Measurements from ENCODE around the gene SASS6.

DNA sequence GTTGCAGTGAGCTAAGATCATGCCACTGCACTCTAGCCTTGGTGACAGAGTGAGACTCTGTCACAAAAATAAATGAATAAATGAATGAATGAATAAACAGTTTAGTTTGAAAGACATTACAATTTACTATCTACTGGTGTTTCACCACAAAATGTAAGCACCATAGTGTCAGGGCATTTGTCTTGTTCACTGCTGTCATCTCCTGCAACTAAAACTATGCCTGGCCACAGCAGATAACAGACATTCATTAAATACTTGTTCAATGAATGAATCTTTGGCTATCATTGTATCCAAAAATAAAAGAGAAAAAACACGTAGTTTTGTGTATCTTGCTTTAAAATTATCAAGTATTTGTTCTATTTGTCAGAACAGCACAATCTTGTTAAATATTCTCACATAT is 32.5 kb downstream of the SASS6 start:
- TF ChIP-seq, protein P1, sequence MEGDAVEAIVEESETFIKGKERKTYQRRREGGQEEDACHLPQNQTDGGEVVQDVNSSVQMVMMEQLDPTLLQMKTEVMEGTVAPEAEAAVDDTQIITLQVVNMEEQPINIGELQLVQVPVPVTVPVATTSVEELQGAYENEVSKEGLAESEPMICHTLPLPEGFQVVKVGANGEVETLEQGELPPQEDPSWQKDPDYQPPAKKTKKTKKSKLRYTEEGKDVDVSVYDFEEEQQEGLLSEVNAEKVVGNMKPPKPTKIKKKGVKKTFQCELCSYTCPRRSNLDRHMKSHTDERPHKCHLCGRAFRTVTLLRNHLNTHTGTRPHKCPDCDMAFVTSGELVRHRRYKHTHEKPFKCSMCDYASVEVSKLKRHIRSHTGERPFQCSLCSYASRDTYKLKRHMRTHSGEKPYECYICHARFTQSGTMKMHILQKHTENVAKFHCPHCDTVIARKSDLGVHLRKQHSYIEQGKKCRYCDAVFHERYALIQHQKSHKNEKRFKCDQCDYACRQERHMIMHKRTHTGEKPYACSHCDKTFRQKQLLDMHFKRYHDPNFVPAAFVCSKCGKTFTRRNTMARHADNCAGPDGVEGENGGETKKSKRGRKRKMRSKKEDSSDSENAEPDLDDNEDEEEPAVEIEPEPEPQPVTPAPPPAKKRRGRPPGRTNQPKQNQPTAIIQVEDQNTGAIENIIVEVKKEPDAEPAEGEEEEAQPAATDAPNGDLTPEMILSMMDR (IDR thresholded peaks at IDR 0.05), result no peak
- TF ChIP-seq POLR2A (IDR thresholded peaks at IDR 0.05) (no peak), POLR2AphosphoS5 (IDR thresholded peaks at IDR 0.05; ENCODE audit: insufficient read depth in 1 of 2, low read depth in 1 of 2) (no peak)
